Upper lobe of left lung (tissue), 4 donors: ENCODE results near the gene OLFM1.

Experiments used
- CTCF ChIP-seq, 6 experiments: fragments of 450-650 bp in 4 of 6; fragments of 200-600 bp in 2 of 6; sonication (generic) in 2 of 6; IDR thresholded peaks; one replicate each; pipeline ENCODE4 v1.5.1; 2016 to 2019; ENCODE audit warnings: antibody characterized with exemption in 6 of 6
- POLR2AphosphoS5 ChIP-seq, 2 donors: sonication (generic); formaldehyde crosslinking; IDR thresholded peaks; one replicate each; pipeline ENCODE4 v1.5.1; 2017; ENCODE audit warnings: antibody characterized with exemption in 2 of 2

- TF ChIP-seq POLR2AphosphoS5 (IDR thresholded peaks at IDR 0.05), result no peak
- TF ChIP-seq CTCF (IDR thresholded peaks at IDR 0.05), result no peak
Observed at GRCh38 chr9:135116371-135116770, 28.9 kb downstream of the OLFM1 start.
